ENCODE results near the gene ITPR1.

Gene ITPR1

GRCh38 chr3:4647411-4647810 is 154.3 kb downstream of the ITPR1 start:
- TF ChIP-seq CTCF (conservative IDR thresholded peaks at IDR 0.05; ENCODE audit: low read depth), result no peak
- ChIA-PET CTCF (no interaction called here), POLR2A (ENCODE audit: low non-redundant PET) (no interaction called here)
- no peak overlapping the region for H3K27ac ChIP-seq
- no peak for DNase-seq (ENCODE audit: low spot score)

- no peak overlapping the region for H3K27ac ChIP-seq
- no peak for DNase-seq (ENCODE audit: low spot score)
- ChIA-PET POLR2A (ENCODE audit: low non-redundant PET) (no interaction called here), CTCF (interaction anchor here (0.7 to 1.0 kb wide), 2 partner anchors 329 to 482 kb away, joined by 3 to 6 read pairs; no protein-coding TSS in a partner anchor)
- TF ChIP-seq CTCF (conservative IDR thresholded peaks at IDR 0.05; ENCODE audit: low read depth), result no peak
Observed at GRCh38 chr3:4655145-4656045, 162.2 kb downstream of the ITPR1 start.

- peak; percentile 41 for DNase-seq (ENCODE audit: low spot score)
- no peak overlapping the region for H3K27ac ChIP-seq
- ChIA-PET POLR2A (ENCODE audit: low non-redundant PET) (no interaction called here), CTCF (interaction anchor here (0.7 to 1.0 kb wide), 3 partner anchors 28 to 482 kb away, joined by 3 to 6 read pairs (median 4); no protein-coding TSS in a partner anchor)
- TF ChIP-seq CTCF (conservative IDR thresholded peaks at IDR 0.05; ENCODE audit: low read depth), result peak; percentile 83
Observed at GRCh38 chr3:4656059-4656458, 162.9 kb downstream of the ITPR1 start.

GRCh38 chr3:4656626-4657328 is 163.6 kb downstream of the ITPR1 start:
- ChIA-PET CTCF (interaction anchor here (0.6 to 1.0 kb wide), 5 partner anchors 27 to 481 kb away, joined by 3 to 4 read pairs (median 3); no protein-coding TSS in a partner anchor), POLR2A (ENCODE audit: low non-redundant PET) (no interaction called here)
- no peak for DNase-seq (ENCODE audit: low spot score)
- no peak overlapping the region for H3K27ac ChIP-seq
- no peak for TF ChIP-seq CTCF (conservative IDR thresholded peaks at IDR 0.05; ENCODE audit: low read depth)

- H3K27ac ChIP-seq, result no peak overlapping the region
- no peak for DNase-seq (ENCODE audit: low spot score)
- TF ChIP-seq CTCF (conservative IDR thresholded peaks at IDR 0.05; ENCODE audit: low read depth), result no peak
- POLR2A ChIA-PET (ENCODE audit: low non-redundant PET), result no interaction called here
- CTCF ChIA-PET, result no interaction called here
Observed at GRCh38 chr3:4660936-4661335, 167.8 kb downstream of the ITPR1 start.

GRCh38 chr3:4664412-4664811 is 171.3 kb downstream of the ITPR1 start:
- DNase-seq (ENCODE audit: low spot score), result no peak
- CTCF ChIA-PET, result no interaction called here
- POLR2A ChIA-PET (ENCODE audit: low non-redundant PET), result no interaction called here
- no peak for TF ChIP-seq CTCF (conservative IDR thresholded peaks at IDR 0.05; ENCODE audit: low read depth)
- H3K27ac ChIP-seq, result no peak overlapping the region
